Natural killer cell (primary cell): ENCODE results near the gene PANX2. TPM values are rescaled to one million over a fixed set of nuclear protein-coding genes. Genes with fewer than 3 reads are reported as not detected.
A peak's percentile ranks its signal among the peaks of the same experiment; 100 is the strongest.

Experiments
- ATAC-seq, 3 donors: fragments of 150-1000 bp in 2 of 3; fragments of 200-7000 bp in 1 of 3; cut with Tn5 transposase; 1 replicate in 1 of 3; 2 replicates in 2 of 3; pipeline ENCODE4 v1.10.0; 2021; ENCODE audit warnings: mild to moderate bottlenecking in 2 of 3, moderate library complexity in 2 of 3
- DNase-seq, 2 donors: peaks; one replicate each; pipeline versions ENCODE4 v3.0.0 to v3.0.0-alpha.2; 2013 to 2021; ENCODE audit warnings: mixed read lengths in 1 of 2
- H3K27ac ChIP-seq: one replicate; pipeline ENCODE4 v1.5.1; 2013; ENCODE audit warnings: mild to moderate bottlenecking, low read length
- H3K27me3 ChIP-seq: one replicate; pipeline ENCODE4 v1.6.1; 2013; ENCODE audit warnings: low read length; ENCODE audit not compliant: control insufficient read depth, insufficient read depth
- H3K36me3 ChIP-seq: one replicate; pipeline ENCODE4 v1.6.1; 2013; ENCODE audit warnings: low read length; ENCODE audit not compliant: control insufficient read depth, insufficient read depth
- H3K4me1 ChIP-seq: one replicate; pipeline ENCODE4 v1.6.1; 2013; ENCODE audit warnings: low read length; ENCODE audit not compliant: control insufficient read depth, insufficient read depth
- H3K4me3 ChIP-seq: one replicate; pipeline ENCODE4 v1.5.1; 2013; ENCODE audit warnings: low read length
- H3K9me3 ChIP-seq: one replicate; pipeline ENCODE4 v1.6.1; 2013; ENCODE audit warnings: low read length; ENCODE audit not compliant: control insufficient read depth, insufficient read depth
- H3K27ac Mint-ChIP-seq, 2 donors: one replicate each; pipeline ENCODE4 v1.8.0; 2022; ENCODE audit warnings: mild to moderate bottlenecking in 2 of 2, mixed read lengths in 2 of 2, moderate library complexity in 1 of 2
- H3K27me3 Mint-ChIP-seq, 2 donors: one replicate each; pipeline ENCODE4 v1.8.0; 2022; ENCODE audit warnings: low read depth in 2 of 2, mixed read lengths in 2 of 2
- H3K36me3 Mint-ChIP-seq: one replicate; pipeline ENCODE4 v1.8.0; 2022; ENCODE audit warnings: mixed read lengths
- H3K4me1 Mint-ChIP-seq, 2 donors: one replicate each; pipeline ENCODE4 v1.8.0; 2022; ENCODE audit warnings: mixed read lengths in 2 of 2
- H3K4me3 Mint-ChIP-seq: one replicate; pipeline ENCODE4 v1.8.0; 2022; ENCODE audit warnings: mild to moderate bottlenecking, moderate library complexity, mixed read lengths
- H3K9me3 Mint-ChIP-seq, 2 donors: one replicate each; pipeline ENCODE4 v1.8.0; 2022; ENCODE audit warnings: mixed read lengths in 2 of 2
- WGBS: methylation state at CpG from one replicate; pipeline ENCODE4 v1.1.7; 2013; ENCODE audit warnings: missing lambda C conversion rate; ENCODE audit not compliant: insufficient coverage; 5-methylcytosine and 5-hydroxymethylcytosine counted together
- intact Hi-C: fragments of 100-400 bp; cut with micrococcal nuclease; formaldehyde crosslinking; loops from one replicate; pipeline ENCODE4 v1.14.2; 2022
- total RNA-seq, 4 donors: library from RNA; stranded (reverse); fragments of 120-200 nt in 1 of 4; gene quantifications; one replicate each; pipeline versions ENCODE4 v1.2.3 to v1.2.4, GENCODE V29; 2013 to 2022
- TF ChIP-seq, protein P1 (sequence below): fragments of 200-600 bp; IDR thresholded peaks from one replicate; pipeline ENCODE4 v1.8.0; 2022; ENCODE audit warnings: antibody characterized with exemption

Gene PANX2
- total RNA-seq, 3 donors from 2014 or later (not counting 1 experiment from before 2014, with no cell fraction given): 0.16 to 3.4 (median 0.27) TPM

- no peak overlapping the region for H3K27ac Mint-ChIP-seq
- intact Hi-C loops: no loop called here
- no peak overlapping the region for H3K4me3 ChIP-seq
- peak overlapping the region; percentile 53 for H3K4me3 Mint-ChIP-seq
- H3K27me3 ChIP-seq: no peaks in the 10 kb centered on the region
- no peak for DNase-seq
- H3K4me1 Mint-ChIP-seq: peaks cover 12 to 18% of the 10 kb centered on the region in 2 donors
- no peaks in the 10 kb centered on the region for H3K9me3 ChIP-seq
- WGBS: 95% methylated on average over 16 of the region's 16 CpGs
- H3K9me3 Mint-ChIP-seq: no peaks in the 10 kb centered on the region
- H3K36me3 ChIP-seq: peaks cover 37% of the 10 kb centered on the region
- no peak overlapping the region for H3K27ac ChIP-seq
- ATAC-seq: no peak
- peaks cover 31% of the 10 kb centered on the region for H3K4me1 ChIP-seq
- H3K27me3 Mint-ChIP-seq: no peaks in the 10 kb centered on the region
- no peaks in the 10 kb centered on the region for H3K36me3 Mint-ChIP-seq
- TF ChIP-seq, protein P1, sequence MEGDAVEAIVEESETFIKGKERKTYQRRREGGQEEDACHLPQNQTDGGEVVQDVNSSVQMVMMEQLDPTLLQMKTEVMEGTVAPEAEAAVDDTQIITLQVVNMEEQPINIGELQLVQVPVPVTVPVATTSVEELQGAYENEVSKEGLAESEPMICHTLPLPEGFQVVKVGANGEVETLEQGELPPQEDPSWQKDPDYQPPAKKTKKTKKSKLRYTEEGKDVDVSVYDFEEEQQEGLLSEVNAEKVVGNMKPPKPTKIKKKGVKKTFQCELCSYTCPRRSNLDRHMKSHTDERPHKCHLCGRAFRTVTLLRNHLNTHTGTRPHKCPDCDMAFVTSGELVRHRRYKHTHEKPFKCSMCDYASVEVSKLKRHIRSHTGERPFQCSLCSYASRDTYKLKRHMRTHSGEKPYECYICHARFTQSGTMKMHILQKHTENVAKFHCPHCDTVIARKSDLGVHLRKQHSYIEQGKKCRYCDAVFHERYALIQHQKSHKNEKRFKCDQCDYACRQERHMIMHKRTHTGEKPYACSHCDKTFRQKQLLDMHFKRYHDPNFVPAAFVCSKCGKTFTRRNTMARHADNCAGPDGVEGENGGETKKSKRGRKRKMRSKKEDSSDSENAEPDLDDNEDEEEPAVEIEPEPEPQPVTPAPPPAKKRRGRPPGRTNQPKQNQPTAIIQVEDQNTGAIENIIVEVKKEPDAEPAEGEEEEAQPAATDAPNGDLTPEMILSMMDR: no peak
Measured at GRCh38 chr22:50198624-50199017, 28.1 kb downstream of the PANX2 start.

GRCh38 chr22:50199251-50199721 lies 28.8 kb downstream of the PANX2 start:
- H3K4me3 Mint-ChIP-seq: peak overlapping the region; percentile 60
- H3K4me1 ChIP-seq: peaks cover 24% of the 10 kb centered on the region
- H3K27ac ChIP-seq: peak overlapping the region; percentile 59
- H3K9me3 ChIP-seq: no peaks in the 10 kb centered on the region
- TF ChIP-seq, protein P1: no peak
- no peak for DNase-seq
- H3K9me3 Mint-ChIP-seq: no peaks in the 10 kb centered on the region
- peak overlapping the region; percentile 46 to 65 for H3K27ac Mint-ChIP-seq
- 90% methylated on average over 18 of the region's 18 CpGs for WGBS
- H3K4me1 Mint-ChIP-seq: peaks cover 14 to 22% of the 10 kb centered on the region in 2 donors
- H3K27me3 ChIP-seq: no peaks in the 10 kb centered on the region
- H3K36me3 ChIP-seq: peaks cover 30% of the 10 kb centered on the region
- no peak for ATAC-seq
- H3K4me3 ChIP-seq: no peak overlapping the region
- no peaks in the 10 kb centered on the region for H3K27me3 Mint-ChIP-seq
- H3K36me3 Mint-ChIP-seq: no peaks in the 10 kb centered on the region
- intact Hi-C loops: no loop called here

DNA sequence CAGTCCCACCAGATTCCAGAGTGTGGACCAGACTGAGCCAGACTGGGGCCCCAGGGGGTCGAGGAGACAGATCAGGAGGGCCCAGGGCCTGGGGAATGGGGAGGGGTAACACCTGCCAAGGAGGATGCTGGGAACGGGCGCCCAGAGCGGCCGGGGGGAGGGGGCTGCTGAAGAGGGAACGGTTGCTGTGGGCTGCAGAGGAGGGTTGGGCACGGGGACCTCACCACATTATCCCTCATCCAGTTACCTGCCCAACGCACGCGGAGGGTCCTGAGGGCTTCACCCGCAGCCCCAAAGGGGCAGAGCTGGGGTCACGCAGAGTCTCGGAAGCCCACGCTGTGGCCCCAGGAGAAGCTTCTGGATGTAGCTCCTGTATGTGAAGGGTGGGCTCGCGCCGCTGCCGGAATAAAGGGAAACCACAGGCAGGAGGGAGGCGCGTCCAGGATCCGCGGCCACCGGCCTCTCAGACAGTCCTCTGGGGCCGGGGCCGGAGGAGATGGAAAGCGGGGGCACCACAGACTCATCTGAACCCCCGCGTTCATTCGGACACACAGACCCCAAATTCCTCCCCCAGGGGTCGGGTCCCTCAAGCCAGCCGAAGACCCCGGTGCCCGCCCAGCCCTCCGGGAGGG lies 29.4 kb downstream of the PANX2 start:
- H3K36me3 Mint-ChIP-seq: no peaks in the 10 kb centered on the region
- TF ChIP-seq, protein P1: no peak
- Histone ChIP-seq H3K4me1 (peaks cover 25% of the 10 kb centered on the region), H3K9me3 (no peaks in the 10 kb centered on the region), H3K4me3 (peak overlapping the region; percentile 44), H3K36me3 (peaks cover 24% of the 10 kb centered on the region), H3K27me3 (no peaks in the 10 kb centered on the region), H3K27ac (peak overlapping the region; percentile 59)
- peak overlapping the region; percentile 71 for H3K4me3 Mint-ChIP-seq
- peak overlapping the region; percentile 46 to 65 for H3K27ac Mint-ChIP-seq
- intact Hi-C loops: loop anchor here (1.0 kb wide), 1 partner anchor 10 kb away; no protein-coding TSS in a partner anchor
- DNase-seq (peak in 1 of 2 donors; percentile 37), ATAC-seq (no peak)
- H3K4me1 Mint-ChIP-seq: peaks cover 19 to 27% of the 10 kb centered on the region in 2 donors
- 8% methylated on average over 34 of the region's 34 CpGs for WGBS
- H3K27me3 Mint-ChIP-seq: no peaks in the 10 kb centered on the region
- H3K9me3 Mint-ChIP-seq: no peaks in the 10 kb centered on the region
